ENCODE results near the gene PPP4R1. TPM values are rescaled to one million over a fixed set of nuclear protein-coding genes. Genes with fewer than 3 reads are reported as not detected.

PPP4R1 gene
- total RNA-seq, 6 experiments from 2014 or later: 15.0 to 36.5 (median 30.1) TPM

DNA sequence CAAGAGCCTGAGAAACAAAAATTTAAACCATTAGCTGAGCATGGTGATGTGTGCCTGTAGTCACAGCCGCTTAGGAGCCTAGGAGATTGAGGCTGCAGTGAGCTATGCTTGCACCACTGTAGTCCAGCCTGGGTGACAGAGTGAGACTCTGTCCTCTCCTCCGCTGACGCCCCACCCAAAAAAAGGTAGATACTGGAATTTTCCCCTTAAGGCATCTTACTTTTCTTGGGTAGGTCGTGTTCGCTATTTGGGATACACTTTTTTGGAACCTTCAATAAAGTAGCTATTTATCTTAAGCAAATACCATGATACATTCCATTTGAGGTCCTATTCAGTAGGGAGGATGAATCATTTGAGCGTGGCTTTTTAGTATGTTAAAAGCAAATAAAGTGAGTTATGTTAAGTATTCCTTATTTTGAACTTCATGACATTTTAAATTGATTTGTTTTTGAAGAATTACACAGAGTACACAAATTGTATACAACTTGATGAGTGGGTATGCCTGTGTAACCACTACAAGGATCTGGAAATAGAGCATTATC is 100.3 kb downstream of the PPP4R1 start:
- Histone ChIP-seq H3K4me1 (no peaks in the 10 kb centered on the region), H3K27me3 (no peaks in the 10 kb centered on the region), H3K4me3 (no peak overlapping the region), H3K9me3 (no peaks in the 10 kb centered on the region), H3K36me3 (peaks cover 0 to 14% (median 0%) of the 10 kb centered on the region in 4 donors), H3K27ac (no peak overlapping the region)
- intact Hi-C loops (cut with DNase I): no loop called here
- DNase-seq (no peak), ATAC-seq (no peak)
- TF ChIP-seq, protein P1, sequence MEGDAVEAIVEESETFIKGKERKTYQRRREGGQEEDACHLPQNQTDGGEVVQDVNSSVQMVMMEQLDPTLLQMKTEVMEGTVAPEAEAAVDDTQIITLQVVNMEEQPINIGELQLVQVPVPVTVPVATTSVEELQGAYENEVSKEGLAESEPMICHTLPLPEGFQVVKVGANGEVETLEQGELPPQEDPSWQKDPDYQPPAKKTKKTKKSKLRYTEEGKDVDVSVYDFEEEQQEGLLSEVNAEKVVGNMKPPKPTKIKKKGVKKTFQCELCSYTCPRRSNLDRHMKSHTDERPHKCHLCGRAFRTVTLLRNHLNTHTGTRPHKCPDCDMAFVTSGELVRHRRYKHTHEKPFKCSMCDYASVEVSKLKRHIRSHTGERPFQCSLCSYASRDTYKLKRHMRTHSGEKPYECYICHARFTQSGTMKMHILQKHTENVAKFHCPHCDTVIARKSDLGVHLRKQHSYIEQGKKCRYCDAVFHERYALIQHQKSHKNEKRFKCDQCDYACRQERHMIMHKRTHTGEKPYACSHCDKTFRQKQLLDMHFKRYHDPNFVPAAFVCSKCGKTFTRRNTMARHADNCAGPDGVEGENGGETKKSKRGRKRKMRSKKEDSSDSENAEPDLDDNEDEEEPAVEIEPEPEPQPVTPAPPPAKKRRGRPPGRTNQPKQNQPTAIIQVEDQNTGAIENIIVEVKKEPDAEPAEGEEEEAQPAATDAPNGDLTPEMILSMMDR (IDR thresholded peaks at IDR 0.05): no peak
- TF ChIP-seq POLR2A (IDR thresholded peaks at IDR 0.05): no peak
- 89% methylated on average over 5 of the region's 6 CpGs for WGBS (ENCODE audit: insufficient coverage, low coverage, low lambda C conversion rate, missing lambda C conversion rate)

DNA sequence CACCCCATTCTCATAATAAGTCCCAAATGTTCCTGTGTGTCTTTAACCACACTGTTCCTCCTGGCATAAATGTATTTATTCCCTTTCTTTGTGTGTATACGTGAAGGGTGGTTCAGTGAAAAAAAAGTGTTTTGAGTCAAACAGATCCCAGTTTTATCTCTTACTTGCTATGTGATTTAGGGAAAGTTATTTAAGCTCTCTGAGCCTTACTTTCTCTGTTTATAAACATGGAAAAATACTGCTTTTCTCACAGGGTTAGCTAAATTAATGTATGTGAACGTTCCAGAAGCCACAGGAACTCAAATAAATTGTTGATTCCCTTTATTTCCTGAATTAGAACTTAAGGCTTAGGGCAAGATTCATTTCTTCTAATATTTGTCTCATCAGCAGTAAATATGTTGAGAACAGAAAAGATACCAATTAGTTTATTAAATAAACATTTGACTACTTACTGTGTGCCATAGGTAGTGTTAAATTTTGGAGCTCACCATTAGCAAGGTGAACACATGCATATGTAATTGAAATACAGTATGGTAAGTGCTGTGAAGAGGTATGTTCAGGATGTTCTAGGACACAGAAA is 105.8 kb downstream of the PPP4R1 start:
- Histone ChIP-seq H3K27ac (no peak overlapping the region), H3K27me3 (no peaks in the 10 kb centered on the region), H3K4me3 (no peak overlapping the region), H3K4me1 (no peaks in the 10 kb centered on the region), H3K36me3 (peaks cover 0 to 4% (median 0%) of the 10 kb centered on the region in 4 donors), H3K9me3 (no peaks in the 10 kb centered on the region)
- 54% methylated on average over 2 of the region's 2 CpGs for WGBS (ENCODE audit: insufficient coverage, low coverage, low lambda C conversion rate, missing lambda C conversion rate)
- intact Hi-C loops (cut with DNase I): no loop called here
- TF ChIP-seq, protein P1 (IDR thresholded peaks at IDR 0.05): no peak
- no peak for TF ChIP-seq POLR2A (IDR thresholded peaks at IDR 0.05)
- ATAC-seq (no peak), DNase-seq (no peak)

DNA sequence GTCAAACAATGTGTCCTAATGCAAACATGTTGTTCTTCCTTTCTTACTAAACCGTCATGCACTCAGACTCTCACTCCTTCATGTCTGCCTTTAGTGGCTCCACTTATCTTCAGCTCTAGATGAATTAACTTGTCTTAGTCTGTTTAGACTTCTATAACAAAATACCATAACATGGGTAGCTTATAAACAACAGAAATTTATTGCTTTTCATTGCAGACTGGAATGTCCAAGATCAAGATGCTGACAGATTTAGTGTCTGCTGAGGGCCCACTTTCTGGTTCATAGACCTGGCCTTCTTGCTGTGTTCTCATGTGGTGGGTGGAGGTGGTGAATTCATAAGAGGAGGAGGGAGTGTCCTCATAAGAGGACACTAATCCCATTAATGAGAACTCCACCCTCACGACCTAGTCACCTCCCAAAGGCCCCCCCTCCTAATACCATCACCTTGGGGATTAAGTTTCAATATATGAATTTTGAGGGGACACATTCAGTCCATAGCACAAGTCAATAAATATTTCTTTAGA is 106.7 kb downstream of the PPP4R1 start:
- no peak for DNase-seq
- no peaks in the 10 kb centered on the region for H3K27me3 ChIP-seq

GRCh38 chr18:9506046-9506792 is 108.1 kb downstream of the PPP4R1 start:
- TF ChIP-seq POLR2A (IDR thresholded peaks at IDR 0.05): no peak
- Histone ChIP-seq H3K27ac (no peak overlapping the region), H3K9me3 (no peaks in the 10 kb centered on the region), H3K27me3 (no peaks in the 10 kb centered on the region), H3K4me3 (no peak overlapping the region), H3K36me3 (no peaks in the 10 kb centered on the region), H3K4me1 (no peaks in the 10 kb centered on the region)
- DNase-seq: no peak
- peak in 1 of 4 donors; percentile 60 for ATAC-seq
- intact Hi-C loops (cut with DNase I): no loop called here
- 59% methylated on average over 4 of the region's 4 CpGs for WGBS (ENCODE audit: insufficient coverage, low coverage, low lambda C conversion rate, missing lambda C conversion rate)

More for the DNA sequence above, 106.7 kb downstream of the PPP4R1 start:
- Histone ChIP-seq H3K27ac (no peak overlapping the region), H3K9me3 (no peaks in the 10 kb centered on the region), H3K4me1 (no peaks in the 10 kb centered on the region), H3K36me3 (no peaks in the 10 kb centered on the region), H3K4me3 (no peak overlapping the region)
- no peak for TF ChIP-seq POLR2A (IDR thresholded peaks at IDR 0.05)
- TF ChIP-seq, protein P1 (IDR thresholded peaks at IDR 0.05): no peak
- intact Hi-C loops (cut with DNase I): no loop called here
- ATAC-seq: no peak
- WGBS (ENCODE audit: insufficient coverage, low coverage, low lambda C conversion rate, missing lambda C conversion rate): 65% methylated on average over 2 of the region's 2 CpGs

Small RNA genes lying within 50 kb of the gene (small RNA-seq; reads per million reads assigned to genes)
- gene RNU2-27P (0 reads per million in 2 experiments), gene RNU6-903P (0 reads per million in 2 experiments)

Other genes starting within 250 kb of the PPP4R1 start
- 10 to 100 TPM; 16.3 to 35.9 (median 21.5) TPM for gene RALBP1, start 139.0 kb downstream of the PPP4R1 start, total RNA-seq
- 10 to 100 TPM in 1 of 6 experiments, 1 to 10 TPM in 5; 3.0 to 14.3 (median 5.4) TPM for gene RAB31, start 93.7 kb upstream of the PPP4R1 start, total RNA-seq